Measurements from ENCODE around the gene SLC18A2. TPM values are rescaled to one million over a fixed set of nuclear protein-coding genes. Genes with fewer than 3 reads are reported as not detected.

SLC18A2 gene
- total RNA-seq, 1 experiment from 2014 or later: 4.0 TPM

DNA sequence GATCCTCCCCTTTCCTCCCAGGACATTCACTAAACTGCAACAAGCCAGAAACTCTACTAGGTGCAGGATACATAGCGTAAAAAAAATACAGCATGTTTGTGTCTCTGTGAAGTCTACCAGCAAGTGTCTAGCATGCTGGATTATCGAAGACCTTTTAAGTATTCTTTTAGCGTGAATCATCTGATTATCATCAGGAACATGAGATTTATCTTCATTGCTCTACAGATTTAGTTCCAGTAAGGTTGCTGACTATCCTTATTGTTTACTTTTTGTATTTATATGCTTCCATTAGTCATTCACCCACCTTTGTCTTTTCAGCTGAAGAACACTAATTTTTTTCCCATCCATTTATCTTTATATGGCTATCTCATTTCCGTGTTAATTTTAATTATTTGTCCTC is 71.5 kb downstream of the SLC18A2 start:
- TF ChIP-seq, protein P1, sequence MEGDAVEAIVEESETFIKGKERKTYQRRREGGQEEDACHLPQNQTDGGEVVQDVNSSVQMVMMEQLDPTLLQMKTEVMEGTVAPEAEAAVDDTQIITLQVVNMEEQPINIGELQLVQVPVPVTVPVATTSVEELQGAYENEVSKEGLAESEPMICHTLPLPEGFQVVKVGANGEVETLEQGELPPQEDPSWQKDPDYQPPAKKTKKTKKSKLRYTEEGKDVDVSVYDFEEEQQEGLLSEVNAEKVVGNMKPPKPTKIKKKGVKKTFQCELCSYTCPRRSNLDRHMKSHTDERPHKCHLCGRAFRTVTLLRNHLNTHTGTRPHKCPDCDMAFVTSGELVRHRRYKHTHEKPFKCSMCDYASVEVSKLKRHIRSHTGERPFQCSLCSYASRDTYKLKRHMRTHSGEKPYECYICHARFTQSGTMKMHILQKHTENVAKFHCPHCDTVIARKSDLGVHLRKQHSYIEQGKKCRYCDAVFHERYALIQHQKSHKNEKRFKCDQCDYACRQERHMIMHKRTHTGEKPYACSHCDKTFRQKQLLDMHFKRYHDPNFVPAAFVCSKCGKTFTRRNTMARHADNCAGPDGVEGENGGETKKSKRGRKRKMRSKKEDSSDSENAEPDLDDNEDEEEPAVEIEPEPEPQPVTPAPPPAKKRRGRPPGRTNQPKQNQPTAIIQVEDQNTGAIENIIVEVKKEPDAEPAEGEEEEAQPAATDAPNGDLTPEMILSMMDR (conservative IDR thresholded peaks at IDR 0.05): no peak
- Histone ChIP-seq H2AK5ac (ENCODE audit: insufficient read length, low read length) (no peak overlapping the region), H3K18ac (ENCODE audit: insufficient read length, low read depth, low read length) (no peak overlapping the region), H3K23me2 (ENCODE audit: insufficient read length, low read depth, low read length, poor library complexity, severe bottlenecking) (no peaks in the 10 kb centered on the region), H3K27ac (ENCODE audit: insufficient read length, low read depth, low read length) (no peak overlapping the region), H2BK120ac (ENCODE audit: low read depth, low read length, poor library complexity, severe bottlenecking) (no peak overlapping the region), H3K79me1 (ENCODE audit: insufficient read depth, low read depth, low read length, poor library complexity, severe bottlenecking) (no peaks in the 10 kb centered on the region), H3K14ac (ENCODE audit: insufficient read depth, low read length) (no peak overlapping the region), H2BK12ac (ENCODE audit: insufficient read length, low read depth, low read length) (no peak overlapping the region), H3K79me2 (ENCODE audit: insufficient read depth, low read length) (no peaks in the 10 kb centered on the region), H4K91ac (ENCODE audit: insufficient read length, low read depth, low read length) (no peak overlapping the region), H2BK20ac (ENCODE audit: low read depth, low read length, poor library complexity, severe bottlenecking) (no peak overlapping the region), H4K20me1 (ENCODE audit: control insufficient read depth, insufficient read depth, insufficient read length) (no peaks in the 10 kb centered on the region), H4K5ac (ENCODE audit: insufficient read length, low read depth, low read length) (no peak overlapping the region), H3K4me1 (ENCODE audit: insufficient read depth, low read length) (no peaks in the 10 kb centered on the region), H3K4me2 (ENCODE audit: insufficient read depth, insufficient read length, low read length) (no peak overlapping the region), H2AFZ (ENCODE audit: low read length) (no peak overlapping the region), H3T11ph (ENCODE audit: low read length) (no peak overlapping the region), H3K27me3 (ENCODE audit: insufficient read depth, low read length) (no peaks in the 10 kb centered on the region), H3K9ac (ENCODE audit: extremely low read depth, insufficient read length, low read length) (no peak overlapping the region), H3K56ac (ENCODE audit: insufficient read length, low read depth, low read length) (no peak overlapping the region), H3K9me3 (ENCODE audit: control insufficient read depth, low read depth, low read length) (no peaks in the 10 kb centered on the region), H2BK15ac (ENCODE audit: low read depth, low read length) (no peak overlapping the region), H3K4ac (ENCODE audit: low read depth, low read length) (no peak overlapping the region), H3K23ac (ENCODE audit: insufficient read length, low read depth, low read length) (no peak overlapping the region), H4K8ac (replicated peaks; ENCODE audit: insufficient read length, low read depth, low read length) (no peak overlapping the region), H2BK5ac (ENCODE audit: insufficient read length, low read length) (no peak overlapping the region)
- Mint-ChIP-seq H3K9me3 (no peaks in the 10 kb centered on the region), H3K27me3 (ENCODE audit: low read depth) (no peaks in the 10 kb centered on the region), H3K4me3 (no peak overlapping the region), H3K36me3 (ENCODE audit: insufficient read depth in 1 of 3, low read depth in 3 of 3) (peaks cover 0 to 3% (median 0%) of the 10 kb centered on the region in 3 experiments; a peak in 3 of 7 replicates), H3K27ac (no peak overlapping the region), H3K4me1 (no peaks in the 10 kb centered on the region)
- DNase-seq: no peak
- no CpG with 5 or more reads among the region's 4 CpGs for WGBS (ENCODE audit: extremely low coverage, insufficient read length, low lambda C conversion rate)

Data from H9 (cell line).